ENCODE measurements around the gene SPCS1.
"Not testable (repeated sequence)": the region's sequence is repeated elsewhere in the genome, so short reads cannot be mapped to it uniquely, and the experiment has no call there.

SPCS1 gene

GRCh38 chr3:52721002-52721729 lies 15.3 kb downstream of the SPCS1 start:
- TF ChIP-seq CTCF (conservative IDR thresholded peaks at IDR 0.05) (no peak), ZFX (IDR thresholded peaks at IDR 0.05) (no peak)
- H3K27ac ChIP-seq = no peak overlapping the region

- no peak overlapping the region for H3K27ac ChIP-seq
- TF ChIP-seq ZFX (IDR thresholded peaks at IDR 0.05) = no peak
- TF ChIP-seq CTCF (conservative IDR thresholded peaks at IDR 0.05) = no peak
These were observed 15.8 kb downstream of the SPCS1 start for GRCh38 chr3:52721730-52722008.

GRCh38 chr3:52722491-52722890 lies 16.6 kb downstream of the SPCS1 start:
- H3K27ac ChIP-seq = no peak overlapping the region
- TF ChIP-seq CTCF (conservative IDR thresholded peaks at IDR 0.05) = no peak
- no peak for TF ChIP-seq ZFX (IDR thresholded peaks at IDR 0.05)

DNA sequence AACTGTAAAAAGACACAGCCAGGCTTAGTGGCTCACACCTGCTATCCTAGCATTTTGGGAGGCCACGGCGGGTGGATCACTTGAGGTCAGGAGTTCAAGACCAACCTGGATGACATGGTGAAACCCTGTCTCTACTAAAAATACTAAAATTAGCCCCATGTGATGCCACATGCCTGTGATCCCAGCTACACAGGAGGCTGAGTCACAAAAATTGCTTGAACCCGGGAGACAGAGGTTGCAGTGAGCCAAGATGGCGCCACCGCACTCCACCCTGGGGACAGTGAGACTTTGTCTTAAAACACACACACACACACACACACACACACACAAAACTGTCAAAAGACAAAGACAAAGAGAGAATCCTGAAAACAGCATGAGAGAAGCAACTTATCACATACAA lies 18.0 kb downstream of the SPCS1 start:
- TF ChIP-seq CTCF (conservative IDR thresholded peaks at IDR 0.05) (no peak), ZFX (IDR thresholded peaks at IDR 0.05) (no peak)
- no peak overlapping the region for H3K27ac ChIP-seq

DNA sequence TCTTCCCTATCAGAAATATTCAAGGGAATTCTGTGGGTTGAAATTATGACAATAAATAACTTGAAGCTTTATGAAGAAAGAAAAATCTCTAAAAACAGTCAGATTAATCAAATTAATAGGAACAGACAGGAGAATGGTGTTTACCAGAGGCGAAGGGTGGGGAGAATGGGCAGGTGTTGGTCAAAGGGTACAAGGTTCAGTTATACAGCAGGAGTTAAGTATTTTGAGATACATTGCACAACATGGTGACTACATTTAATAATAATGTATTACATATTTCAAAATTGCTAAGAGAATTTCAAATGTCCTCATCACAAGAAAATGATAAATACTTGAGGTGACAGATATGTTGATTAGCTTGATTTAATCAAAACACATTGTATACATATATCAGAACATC lies 18.6 kb downstream of the SPCS1 start:
- no peak overlapping the region for H3K27ac ChIP-seq
- TF ChIP-seq ZFX (IDR thresholded peaks at IDR 0.05) (no peak), CTCF (conservative IDR thresholded peaks at IDR 0.05) (no peak)

GRCh38 chr3:52728753-52729152 lies 22.8 kb downstream of the SPCS1 start:
- not testable (repeated sequence) for H3K27ac ChIP-seq

DNA sequence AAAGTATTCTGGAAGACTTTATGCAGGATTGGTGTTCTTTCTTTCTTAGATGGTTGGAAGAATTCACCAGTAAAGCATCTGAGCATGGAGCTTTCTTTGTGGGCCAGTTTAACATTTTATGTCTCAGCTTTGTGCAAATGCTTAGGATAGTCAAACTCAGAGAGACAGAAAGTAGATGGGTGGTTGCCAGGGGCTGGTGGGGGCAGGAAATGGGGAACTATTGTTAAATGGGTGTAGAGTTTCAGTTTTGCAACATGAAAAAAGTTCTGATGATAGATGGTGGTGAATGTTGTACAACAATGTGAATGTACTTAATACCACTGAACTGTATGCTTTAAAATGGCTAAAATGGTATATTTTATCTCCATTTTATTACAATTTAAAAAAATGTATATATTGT lies 24.8 kb downstream of the SPCS1 start:
- TF ChIP-seq ZFX (IDR thresholded peaks at IDR 0.05) = no peak
- no peak for TF ChIP-seq CTCF (conservative IDR thresholded peaks at IDR 0.05)
- no peak overlapping the region for H3K27ac ChIP-seq

DNA sequence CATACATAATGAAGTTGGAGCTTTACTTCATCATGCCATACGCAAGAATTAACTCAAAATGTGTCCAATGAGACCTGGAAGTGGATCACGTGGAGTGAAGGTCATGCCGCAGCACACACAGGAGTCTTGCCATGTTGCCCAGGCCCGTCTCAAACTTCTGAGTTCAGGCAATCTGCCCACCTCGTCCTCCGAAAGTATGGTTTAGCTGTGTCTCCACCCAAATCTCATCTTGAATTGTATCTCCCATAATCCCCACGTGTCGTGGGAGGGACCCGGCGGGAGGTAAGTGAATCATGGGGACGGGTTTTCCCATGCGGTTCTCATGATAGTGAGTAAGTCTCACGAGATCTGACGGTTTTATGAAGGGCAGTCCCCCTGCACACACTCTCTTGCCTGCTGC lies 25.7 kb downstream of the SPCS1 start:
- no peak for TF ChIP-seq ZFX (IDR thresholded peaks at IDR 0.05)
- TF ChIP-seq CTCF (conservative IDR thresholded peaks at IDR 0.05) = no peak
- no peak overlapping the region for H3K27ac ChIP-seq

All from C4-2B (cell line).